NOMO-1 (cell line): ENCODE results near the gene RPN2.

Source experiments
- DNase-seq, 2 experiments: peaks; one replicate each; lab custom pipeline; 2025; ENCODE audit not compliant: unreplicated experiment in 2 of 2; lab: John Stamatoyannopoulos, UW

RPN2 gene

DNA sequence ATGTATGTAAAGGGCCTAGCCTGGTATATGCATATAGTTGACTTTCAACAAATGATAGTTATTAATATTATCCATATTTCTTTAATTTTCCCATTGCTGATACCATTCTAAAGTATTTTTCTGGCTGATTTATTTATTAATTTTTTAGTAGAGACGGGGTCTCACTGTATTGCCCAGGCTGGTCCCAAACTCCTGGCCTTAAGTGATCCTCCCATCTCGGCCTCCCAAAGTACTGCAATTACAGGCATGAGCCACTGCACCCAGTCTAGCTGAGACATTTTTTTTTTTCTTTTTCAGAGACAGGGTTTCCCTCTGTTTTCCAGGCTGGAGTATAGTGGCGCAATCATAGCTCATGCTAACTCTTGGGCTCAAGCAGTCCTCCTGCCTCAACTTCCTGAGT is 30.1 kb downstream of the RPN2 start:
- DNase-seq, result no peak

- DNase-seq, result no peak
These were observed 30.7 kb downstream of the RPN2 start for GRCh38 chr20:37209661-37210314.

- no peak for DNase-seq
These were observed 39.3 kb downstream of the RPN2 start for GRCh38 chr20:37218441-37218840.

DNA sequence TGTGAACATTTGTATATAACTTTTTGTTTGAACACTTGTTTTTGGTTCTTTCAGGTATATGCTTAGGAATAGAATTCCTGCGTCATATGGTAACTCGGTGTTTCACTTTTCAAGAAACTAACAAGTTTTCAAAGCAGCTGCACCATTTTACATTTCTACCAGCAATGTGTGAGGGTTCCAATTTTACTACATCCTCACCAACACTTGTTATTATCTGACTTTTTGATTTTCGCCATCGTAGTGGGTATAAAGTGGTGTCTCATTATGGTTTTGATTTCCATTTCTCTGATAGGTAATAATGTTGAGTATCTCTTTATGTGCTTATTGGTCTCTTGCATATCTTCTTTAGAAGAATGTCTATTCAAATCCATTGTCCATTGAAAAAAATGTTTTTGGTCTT is 39.8 kb downstream of the RPN2 start:
- DNase-seq, result no peak

DNA sequence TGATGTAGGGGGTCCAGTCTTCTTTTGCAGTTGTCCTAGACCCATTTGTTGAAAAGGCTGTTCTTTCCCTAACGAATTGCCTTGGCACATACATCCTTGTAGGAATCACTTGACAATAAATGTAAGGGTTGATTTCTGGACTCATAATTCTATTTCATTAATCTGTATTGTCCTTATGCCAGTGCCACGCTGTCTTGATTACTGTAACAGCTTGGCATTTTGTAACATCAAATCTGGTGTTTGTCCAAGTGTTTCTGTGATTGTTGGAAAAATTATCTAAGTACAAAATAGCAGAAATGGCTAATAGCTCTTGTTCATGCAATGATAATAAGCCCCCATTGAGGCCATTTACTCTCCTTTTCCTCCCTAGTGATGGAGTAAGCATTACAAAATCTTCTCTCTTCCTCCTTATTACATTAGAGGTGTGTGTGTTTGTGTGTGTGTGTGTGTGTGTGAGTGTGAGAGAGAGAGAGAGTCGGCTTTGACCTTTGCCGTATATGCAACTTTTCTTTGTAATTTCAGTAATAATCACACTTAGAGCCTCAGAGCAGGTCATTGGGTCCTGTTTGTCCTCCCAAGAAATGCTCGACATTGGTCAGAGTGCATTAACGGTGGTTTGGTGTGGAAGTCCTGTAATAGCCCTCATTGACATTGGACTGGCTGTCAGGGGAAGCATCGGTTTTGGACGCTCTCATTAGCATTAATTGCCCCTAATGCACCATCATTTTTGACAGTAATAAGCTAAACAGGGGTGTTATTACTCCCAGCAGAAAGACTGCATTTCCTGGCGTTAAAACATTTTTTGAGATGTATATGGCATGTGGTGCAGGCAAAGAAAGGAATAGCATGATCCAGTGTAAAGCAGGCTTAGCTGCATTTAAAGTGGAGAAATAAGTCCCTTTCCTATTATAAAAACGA is 40.9 kb downstream of the RPN2 start:
- DNase-seq, result no peak

DNA sequence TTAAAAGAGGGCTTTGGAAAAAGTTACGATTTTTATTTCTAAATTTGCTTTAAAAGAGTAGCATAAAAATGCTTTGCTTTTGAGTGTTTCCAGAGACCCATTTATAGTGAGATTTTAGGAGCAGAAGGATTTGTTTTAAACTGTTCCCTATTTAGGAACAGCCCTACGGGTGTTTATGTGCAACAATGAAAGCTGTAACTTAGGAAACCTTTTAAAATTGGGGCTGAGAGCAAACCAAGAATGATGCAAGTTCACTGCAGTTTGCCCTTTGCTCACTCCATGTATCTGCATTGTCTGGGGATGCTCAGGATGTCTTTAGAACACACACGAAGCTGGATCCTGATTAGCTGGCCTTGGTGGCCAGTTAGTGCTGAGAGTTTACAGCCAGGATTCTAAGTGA is 41.6 kb downstream of the RPN2 start:
- no peak for DNase-seq

- no peak for DNase-seq
These were observed 43.0 kb downstream of the RPN2 start for GRCh38 chr20:37222086-37222485.

GRCh38 chr20:37223053-37223452 is 43.9 kb downstream of the RPN2 start:
- DNase-seq, result peak; percentile 94 to 97

DNA sequence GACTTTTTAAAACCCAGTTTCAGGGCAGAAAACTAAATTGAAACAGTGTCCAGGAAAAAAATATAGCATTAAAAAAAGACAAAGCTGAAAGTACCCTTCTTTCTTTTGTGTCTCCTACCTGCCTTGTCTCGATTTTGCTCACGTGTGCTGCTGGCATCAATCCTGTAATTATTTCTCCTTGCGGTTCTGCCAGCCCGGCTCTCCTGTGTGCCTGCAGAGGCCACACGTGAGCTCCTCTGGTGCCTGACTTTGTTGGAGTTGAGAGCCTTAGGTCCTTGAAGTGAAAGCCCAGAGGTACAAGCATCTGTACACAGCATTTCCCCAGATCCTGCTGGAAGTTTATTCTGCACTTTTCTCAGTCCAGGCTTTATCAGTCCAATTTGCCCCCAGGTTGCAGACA is 46.0 kb downstream of the RPN2 start:
- no peak for DNase-seq

DNA sequence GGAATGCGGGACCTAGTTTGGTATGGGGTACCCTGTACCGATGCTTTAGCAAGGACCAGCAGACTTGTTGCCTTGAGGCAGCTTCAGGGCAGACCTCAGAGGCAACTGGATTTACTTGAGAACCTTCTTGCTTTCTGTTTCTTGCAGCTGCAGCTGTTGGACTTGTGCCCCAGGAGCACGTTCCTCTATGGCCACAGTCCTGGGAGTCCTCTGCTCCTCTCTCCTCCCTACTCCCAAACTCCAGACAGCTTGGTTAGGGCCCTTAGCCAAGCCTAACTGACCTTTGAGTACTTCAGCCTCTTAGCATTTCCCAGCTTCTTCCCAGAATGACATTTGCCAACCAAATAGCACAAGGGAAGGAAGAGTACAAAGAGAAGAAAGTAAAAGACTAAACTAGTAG is 47.8 kb downstream of the RPN2 start:
- no peak for DNase-seq

GRCh38 chr20:37228082-37228481 is 49.0 kb downstream of the RPN2 start:
- DNase-seq, result no peak

DNA sequence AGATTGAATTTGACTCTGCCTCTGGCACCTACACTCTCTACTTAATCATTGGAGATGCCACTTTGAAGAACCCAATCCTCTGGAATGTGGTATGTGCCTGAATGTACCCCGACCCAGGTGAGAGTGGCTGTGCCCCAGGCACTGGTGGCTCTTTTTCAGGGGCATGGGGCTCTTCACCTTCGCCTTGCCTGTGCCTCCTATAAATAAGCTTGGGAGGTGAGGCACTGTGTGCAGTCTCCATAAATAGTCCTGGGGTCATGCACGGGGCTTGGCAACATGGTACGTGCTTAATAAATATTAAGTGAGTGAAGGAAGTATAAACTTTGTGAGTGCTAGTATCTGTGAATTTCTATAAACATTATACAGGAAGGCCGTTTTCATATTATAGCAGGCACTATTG is 49.5 kb downstream of the RPN2 start:
- DNase-seq, result no peak

DNA sequence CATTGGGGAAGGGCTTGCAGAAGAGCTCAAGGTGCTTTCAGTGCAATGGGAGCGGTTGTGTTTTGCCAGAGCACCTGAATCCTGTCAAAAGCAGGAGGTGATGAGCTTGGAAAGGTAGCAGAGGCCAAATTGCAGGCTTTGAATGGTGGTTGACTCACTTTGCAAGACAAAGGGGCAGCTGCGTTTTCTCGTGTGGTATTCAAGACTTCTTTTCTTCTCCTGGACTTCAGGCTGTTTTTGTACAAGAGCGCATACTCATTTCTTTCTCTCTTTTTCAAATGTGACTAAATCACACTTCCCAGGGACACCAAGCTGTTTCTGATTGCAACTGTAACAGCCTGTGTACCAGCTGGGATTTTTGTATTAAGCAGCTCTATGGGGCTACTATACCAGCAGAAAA is 50.2 kb downstream of the RPN2 start:
- DNase-seq, result no peak

- no peak for DNase-seq
These were observed 51.1 kb downstream of the RPN2 start for GRCh38 chr20:37230200-37230599.

- DNase-seq, result no peak
These were observed 53.0 kb downstream of the RPN2 start for GRCh38 chr20:37231947-37232630.

DNA sequence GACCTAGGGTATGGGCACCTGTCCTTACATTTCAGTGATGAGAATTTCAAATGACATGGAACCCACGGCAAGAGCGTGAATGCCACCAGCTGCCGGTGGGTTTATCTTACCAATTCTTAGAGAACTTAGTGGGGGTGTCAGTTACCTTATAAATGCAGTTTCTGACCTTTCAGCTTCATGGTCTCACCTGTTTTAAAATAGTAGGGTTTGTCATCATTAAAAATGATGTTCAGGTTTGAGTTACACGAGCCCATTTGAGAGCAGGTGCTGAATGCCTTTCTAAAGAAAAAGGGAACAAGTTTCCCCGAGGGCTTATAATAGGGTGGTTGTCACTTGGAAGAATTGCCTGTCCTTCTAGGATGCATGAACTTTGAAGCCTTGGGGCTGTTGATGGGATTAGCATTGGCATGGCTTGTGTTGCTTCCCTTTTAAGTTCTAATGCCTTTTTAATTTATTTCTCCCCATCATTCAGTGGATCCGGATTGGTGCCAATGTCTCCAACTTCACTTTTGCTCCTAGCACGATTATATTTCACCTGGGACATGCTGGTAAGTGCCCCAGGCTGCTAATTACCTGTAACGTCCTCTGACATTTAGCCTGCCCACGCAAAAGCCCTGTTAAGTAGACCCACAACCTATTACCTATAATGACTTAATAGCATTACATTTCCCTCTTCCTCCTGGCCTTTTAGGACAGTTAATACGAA is 54.6 kb downstream of the RPN2 start:
- no peak for DNase-seq

GRCh38 chr20:37234254-37234581 is 55.1 kb downstream of the RPN2 start:
- no peak for DNase-seq

DNA sequence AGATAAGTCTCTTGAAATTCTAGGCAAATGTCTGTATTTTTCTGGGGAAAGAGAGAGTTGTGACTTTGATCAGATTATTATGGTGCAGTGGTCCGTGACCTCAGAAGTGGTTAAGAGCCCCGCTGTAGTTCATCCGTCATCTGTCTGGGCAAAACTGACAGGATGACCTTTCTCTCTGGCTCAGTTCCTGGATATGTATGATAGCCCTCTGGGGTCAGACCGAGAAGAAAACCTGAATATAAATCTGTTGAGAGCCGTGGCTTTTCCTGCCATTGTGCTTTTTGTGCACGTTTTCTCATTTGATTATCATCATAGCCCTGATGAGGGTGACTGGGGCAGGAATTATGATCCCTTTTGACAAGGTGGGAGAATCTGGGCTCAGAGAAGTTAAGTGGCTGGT is 55.9 kb downstream of the RPN2 start:
- no peak for DNase-seq

DNA sequence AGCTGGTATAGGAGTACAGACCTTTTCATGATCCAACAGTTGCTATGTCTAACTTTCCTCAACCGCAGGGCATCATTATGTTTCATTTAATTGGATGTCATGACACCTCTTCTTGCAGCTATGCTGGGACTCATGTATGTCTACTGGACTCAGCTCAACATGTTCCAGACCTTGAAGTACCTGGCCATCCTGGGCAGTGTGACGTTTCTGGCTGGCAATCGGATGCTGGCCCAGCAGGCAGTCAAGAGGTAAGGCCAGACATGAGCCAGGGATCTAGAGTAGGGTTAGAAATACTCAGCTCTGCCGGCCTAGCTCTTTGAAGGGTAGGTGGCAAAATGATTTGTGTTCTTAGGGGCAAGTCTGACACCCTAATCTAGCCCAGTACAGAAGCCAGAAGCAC is 57.3 kb downstream of the RPN2 start:
- DNase-seq, result no peak

- no peak for DNase-seq
These were observed 58.5 kb downstream of the RPN2 start for GRCh38 chr20:37237656-37238055.

- DNase-seq, result no peak
These were observed 59.3 kb downstream of the RPN2 start for GRCh38 chr20:37238426-37238825.
